Breast epithelium (tissue), 3 donors: ENCODE data around the gene MACROD2.

Experiments
- CTCF ChIP-seq, 3 donors: fragments of 450-650 bp; IDR thresholded peaks; one replicate each; pipeline ENCODE4 v1.5.1; 2016 to 2017; ENCODE audit warnings: antibody characterized with exemption in 3 of 3, mild to moderate bottlenecking in 3 of 3, moderate library complexity in 3 of 3
- POLR2A ChIP-seq: fragments of 450-650 bp; IDR thresholded peaks from one replicate; pipeline ENCODE4 v1.6.1; 2016; ENCODE audit warnings: antibody characterized with exemption, mild to moderate bottlenecking, moderate library complexity

- TF ChIP-seq CTCF (IDR thresholded peaks at IDR 0.05) (no peak), POLR2A (no peak)
Measured at GRCh38 chr20:15064741-15065140, 1069.4 kb downstream of the MACROD2 start.
